ENCODE data around the gene TMEM234.

DNA sequence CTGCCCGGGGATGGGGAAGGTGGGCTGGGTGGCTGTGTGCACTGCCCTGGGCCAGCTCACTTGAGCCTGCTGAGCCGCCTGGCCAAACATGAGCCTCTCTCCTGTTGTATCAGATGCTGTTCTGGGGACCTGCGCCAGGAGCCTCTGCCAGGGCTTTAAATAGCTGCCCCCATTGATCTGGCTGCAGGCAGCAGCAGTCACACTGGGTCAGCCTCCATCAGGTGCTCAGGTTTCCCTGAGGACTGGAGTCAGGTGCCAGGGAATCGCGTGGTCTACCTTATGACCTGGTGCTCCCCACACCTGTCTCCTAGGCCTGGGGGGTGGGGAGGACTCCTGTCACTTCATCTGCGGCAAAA, 22.5 kb downstream of the TMEM234 start:
- TF ChIP-seq, protein P1, sequence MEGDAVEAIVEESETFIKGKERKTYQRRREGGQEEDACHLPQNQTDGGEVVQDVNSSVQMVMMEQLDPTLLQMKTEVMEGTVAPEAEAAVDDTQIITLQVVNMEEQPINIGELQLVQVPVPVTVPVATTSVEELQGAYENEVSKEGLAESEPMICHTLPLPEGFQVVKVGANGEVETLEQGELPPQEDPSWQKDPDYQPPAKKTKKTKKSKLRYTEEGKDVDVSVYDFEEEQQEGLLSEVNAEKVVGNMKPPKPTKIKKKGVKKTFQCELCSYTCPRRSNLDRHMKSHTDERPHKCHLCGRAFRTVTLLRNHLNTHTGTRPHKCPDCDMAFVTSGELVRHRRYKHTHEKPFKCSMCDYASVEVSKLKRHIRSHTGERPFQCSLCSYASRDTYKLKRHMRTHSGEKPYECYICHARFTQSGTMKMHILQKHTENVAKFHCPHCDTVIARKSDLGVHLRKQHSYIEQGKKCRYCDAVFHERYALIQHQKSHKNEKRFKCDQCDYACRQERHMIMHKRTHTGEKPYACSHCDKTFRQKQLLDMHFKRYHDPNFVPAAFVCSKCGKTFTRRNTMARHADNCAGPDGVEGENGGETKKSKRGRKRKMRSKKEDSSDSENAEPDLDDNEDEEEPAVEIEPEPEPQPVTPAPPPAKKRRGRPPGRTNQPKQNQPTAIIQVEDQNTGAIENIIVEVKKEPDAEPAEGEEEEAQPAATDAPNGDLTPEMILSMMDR (conservative IDR thresholded peaks at IDR 0.05 in 1 of 2, IDR thresholded peaks at IDR 0.05 in 1 of 2; ENCODE audit: extremely low read depth in 1 of 2, insufficient read depth in 1 of 2, low read depth in 1 of 2, low read length in 2 of 2), result no peak
- no peak for TF ChIP-seq EZH2 (IDR thresholded peaks at IDR 0.05; ENCODE audit: borderline replicate concordance, low read length)

Data from mammary epithelial cell (primary cell).